Gastroesophageal sphincter (tissue), 3 donors: Measurements from ENCODE around the gene SLC6A13.

Experiments
- POLR2A ChIP-seq, 2 donors: fragments of 450-650 bp; IDR thresholded peaks; one replicate each; pipeline ENCODE4 v1.6.1; 2017; ENCODE audit warnings: antibody characterized with exemption in 2 of 2, mild to moderate bottlenecking in 2 of 2, moderate library complexity in 1 of 2
- POLR2AphosphoS5 ChIP-seq: sonication (generic); formaldehyde crosslinking; IDR thresholded peaks from one replicate; pipeline ENCODE4 v1.6.1; 2017; ENCODE audit warnings: antibody characterized with exemption
- TF ChIP-seq, protein P1 (sequence below), 4 experiments: fragments of 200-600 bp in 2 of 4; fragments of 450-650 bp in 2 of 4; sonication (generic) in 1 of 4; IDR thresholded peaks; one replicate each; pipeline ENCODE4 v1.5.1; 2017 to 2019; ENCODE audit warnings: antibody characterized with exemption in 4 of 4, mild to moderate bottlenecking in 2 of 4, moderate library complexity in 2 of 4

DNA sequence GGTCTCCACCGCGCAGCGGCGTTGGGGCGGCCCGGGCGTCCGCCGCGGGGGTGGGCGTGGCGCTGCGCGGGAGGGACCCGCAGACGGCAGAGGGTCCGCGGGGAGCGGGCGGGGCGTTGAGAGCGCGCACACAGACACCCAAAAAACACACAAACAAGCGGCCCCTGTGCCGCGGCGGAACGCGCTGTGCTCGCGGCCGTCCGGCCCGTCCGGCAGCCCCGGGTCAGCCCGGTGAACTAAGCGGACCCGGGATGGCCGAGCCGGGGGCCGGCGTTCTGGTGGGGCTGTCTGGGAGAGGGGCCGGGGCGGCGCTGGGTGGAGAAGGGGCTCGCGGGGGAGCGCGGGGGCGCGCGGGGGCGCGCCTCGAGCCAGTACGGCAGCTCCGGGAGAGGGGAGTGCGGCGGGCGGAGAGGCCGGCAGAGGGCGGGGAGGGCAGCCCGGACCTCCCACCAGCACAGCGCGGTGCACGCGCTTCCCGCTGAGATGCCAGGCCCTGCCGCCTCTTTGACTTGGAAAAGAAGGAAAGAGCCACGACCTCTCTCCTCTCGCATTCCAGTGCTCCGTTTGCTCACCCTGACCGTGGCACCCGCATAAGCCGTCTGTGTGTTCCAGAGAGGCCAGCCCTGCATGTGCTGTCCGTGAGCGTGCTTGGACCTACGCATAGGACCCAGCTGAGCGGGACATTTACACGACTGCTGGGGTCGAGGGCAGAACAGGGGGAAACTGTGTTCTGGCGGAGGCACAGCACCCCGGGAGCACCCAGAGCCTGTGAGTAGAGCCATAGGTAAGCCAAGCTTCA lies 59.0 kb downstream of the SLC6A13 start:
- TF ChIP-seq, protein P1, sequence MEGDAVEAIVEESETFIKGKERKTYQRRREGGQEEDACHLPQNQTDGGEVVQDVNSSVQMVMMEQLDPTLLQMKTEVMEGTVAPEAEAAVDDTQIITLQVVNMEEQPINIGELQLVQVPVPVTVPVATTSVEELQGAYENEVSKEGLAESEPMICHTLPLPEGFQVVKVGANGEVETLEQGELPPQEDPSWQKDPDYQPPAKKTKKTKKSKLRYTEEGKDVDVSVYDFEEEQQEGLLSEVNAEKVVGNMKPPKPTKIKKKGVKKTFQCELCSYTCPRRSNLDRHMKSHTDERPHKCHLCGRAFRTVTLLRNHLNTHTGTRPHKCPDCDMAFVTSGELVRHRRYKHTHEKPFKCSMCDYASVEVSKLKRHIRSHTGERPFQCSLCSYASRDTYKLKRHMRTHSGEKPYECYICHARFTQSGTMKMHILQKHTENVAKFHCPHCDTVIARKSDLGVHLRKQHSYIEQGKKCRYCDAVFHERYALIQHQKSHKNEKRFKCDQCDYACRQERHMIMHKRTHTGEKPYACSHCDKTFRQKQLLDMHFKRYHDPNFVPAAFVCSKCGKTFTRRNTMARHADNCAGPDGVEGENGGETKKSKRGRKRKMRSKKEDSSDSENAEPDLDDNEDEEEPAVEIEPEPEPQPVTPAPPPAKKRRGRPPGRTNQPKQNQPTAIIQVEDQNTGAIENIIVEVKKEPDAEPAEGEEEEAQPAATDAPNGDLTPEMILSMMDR (IDR thresholded peaks at IDR 0.05): peak in 2 of 4 experiments; percentile 8 to 28
- TF ChIP-seq POLR2AphosphoS5 (no peak), POLR2A (IDR thresholded peaks at IDR 0.05) (no peak)
